IPS DF 4.7 (cell line): Measurements from ENCODE around the gene COX4I2.
"Not testable (repeated sequence)": the region's sequence is repeated elsewhere in the genome, so short reads cannot be mapped to it uniquely, and the experiment has no call there.

ENCODE experiments used
- DNase-seq: peaks from one replicate; pipeline ENCODE4 v3.0.0-alpha.2; 2013; ENCODE audit warnings: low spot score; ENCODE audit errors: extremely low read depth

The COX4I2 gene

GRCh38 chr20:31607640-31608250 is 30.0 kb upstream of the COX4I2 start:
- DNase-seq: no peak

GRCh38 chr20:31608251-31608945 is 29.3 kb upstream of the COX4I2 start:
- no peak for DNase-seq

- not testable (repeated sequence) for DNase-seq
These were observed 25.5 kb upstream of the COX4I2 start for GRCh38 chr20:31612271-31612640.

- DNase-seq: no peak
These were observed 22.3 kb upstream of the COX4I2 start for GRCh38 chr20:31615416-31615815.

- no peak for DNase-seq
These were observed 20.1 kb upstream of the COX4I2 start for GRCh38 chr20:31617432-31618104.

- DNase-seq: no peak
These were observed 17.5 kb upstream of the COX4I2 start for GRCh38 chr20:31620246-31620645.

- not testable (repeated sequence) for DNase-seq
These were observed 14.6 kb upstream of the COX4I2 start for GRCh38 chr20:31623123-31623505.

GRCh38 chr20:31626534-31626933 is 11.2 kb upstream of the COX4I2 start:
- DNase-seq: not testable (repeated sequence)

GRCh38 chr20:31628057-31628456 is 9.7 kb upstream of the COX4I2 start:
- DNase-seq: not testable (repeated sequence)

- DNase-seq: no peak
These were observed 7.4 kb upstream of the COX4I2 start for GRCh38 chr20:31630187-31630790.

- no peak for DNase-seq
These were observed 5.0 kb upstream of the COX4I2 start for GRCh38 chr20:31632548-31633338.

GRCh38 chr20:31633339-31633914 is 4.3 kb upstream of the COX4I2 start:
- DNase-seq: no peak

- no peak for DNase-seq
These were observed 605 bp downstream of the COX4I2 start for GRCh38 chr20:31638317-31638716.

GRCh38 chr20:31638816-31639215 is 1.1 kb downstream of the COX4I2 start:
- no peak for DNase-seq

- no peak for DNase-seq
These were observed 2.5 kb downstream of the COX4I2 start for GRCh38 chr20:31640259-31640658.

- DNase-seq: no peak
These were observed 3.7 kb downstream of the COX4I2 start for GRCh38 chr20:31641391-31641790.

- no peak for DNase-seq
These were observed 5.1 kb downstream of the COX4I2 start for GRCh38 chr20:31642837-31643236.

- no peak for DNase-seq
These were observed 5.8 kb downstream of the COX4I2 start for GRCh38 chr20:31643522-31643921.

GRCh38 chr20:31644701-31645100 is 7.0 kb downstream of the COX4I2 start:
- DNase-seq: no peak

GRCh38 chr20:31648104-31648503 is 10.4 kb downstream of the COX4I2 start:
- DNase-seq: not testable (repeated sequence)

- DNase-seq: no peak
These were observed 15.2 kb downstream of the COX4I2 start for GRCh38 chr20:31652917-31653396.
